SK-N-MC (cell line): Measurements from ENCODE around the gene FKBP10.

Experiments used
- DNase-seq: peaks from one replicate; pipeline ENCODE4 v3.0.0-alpha.2; 2011; ENCODE audit warnings: low read depth, low spot score
- H3K27ac ChIP-seq: fragments of 200-600 bp; sonication (generic); 2 replicates; pipeline ENCODE4 v1.5.1; 2016; ENCODE audit warnings: mixed run types
- H3K36me3 ChIP-seq: fragments of 200-600 bp; sonication (generic); 2 replicates; pipeline ENCODE4 v1.6.1; 2017; ENCODE audit warnings: antibody characterized with exemption, low read length, mixed read lengths; ENCODE audit not compliant: insufficient read depth
- H3K4me3 ChIP-seq: fragments of 200-600 bp; sonication (generic); 2 replicates; pipeline ENCODE4 v1.5.1; 2016
- H3K9ac ChIP-seq: fragments of 200-600 bp; sonication (generic); 2 replicates; pipeline ENCODE4 v1.8.0; 2017; ENCODE audit warnings: mixed run types, mixed read lengths; ENCODE audit not compliant: insufficient read length
- H3K9me3 ChIP-seq: fragments of 200-600 bp; sonication (generic); 2 replicates; pipeline ENCODE4 v1.6.1; 2017; ENCODE audit warnings: low read depth, mild to moderate bottlenecking, antibody characterized with exemption, low read length, moderate library complexity, mixed read lengths
- EZH2 ChIP-seq: fragments of 200-600 bp; sonication (generic); IDR thresholded peaks from one replicate; pipeline ENCODE4 v1.6.1; 2017; ENCODE audit warnings: antibody characterized with exemption
- FOXP2 ChIP-seq: optimal IDR thresholded peaks from 2 replicates; pipeline ENCODE3; 2011; ENCODE audit warnings: mild to moderate bottlenecking, moderate library complexity; ENCODE audit not compliant: insufficient read depth; ENCODE audit errors: extremely low read length, control extremely low read depth
- POLR2AphosphoS5 ChIP-seq: IDR thresholded peaks from 2 replicates; pipeline ENCODE4 v1.6.1; 2012; ENCODE audit warnings: mild to moderate bottlenecking, low read depth, low read length, borderline replicate concordance

FKBP10 gene

DNA sequence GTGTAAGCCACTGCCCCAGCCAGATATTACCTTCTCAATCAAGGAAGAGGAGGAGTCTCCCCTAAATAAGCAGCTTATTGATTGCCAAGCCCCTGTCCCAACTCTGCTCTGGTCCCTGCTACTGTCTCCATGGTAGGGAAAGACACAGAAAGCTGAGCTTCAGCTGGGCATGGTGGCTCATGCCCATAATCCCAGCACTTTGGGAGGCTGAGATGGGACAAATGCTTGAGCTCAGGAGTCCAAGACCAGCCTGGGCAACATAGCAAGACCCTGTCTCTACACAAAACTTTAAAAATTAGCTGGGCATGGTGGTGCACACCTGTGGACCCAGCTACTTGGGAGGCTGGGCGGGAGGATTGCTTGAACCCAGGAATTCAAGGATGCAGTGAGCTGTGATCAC lies 32.9 kb upstream of the FKBP10 start:
- no peak overlapping the region for H3K27ac ChIP-seq
- TF ChIP-seq EZH2 = no peak
- no peak for TF ChIP-seq FOXP2
- TF ChIP-seq POLR2AphosphoS5 = no peak
- H3K36me3 ChIP-seq = no peaks in the 10 kb centered on the region
- no peak overlapping the region for H3K9ac ChIP-seq
- no peak overlapping the region for H3K4me3 ChIP-seq
- no peaks in the 10 kb centered on the region for H3K9me3 ChIP-seq
- DNase-seq = no peak

DNA sequence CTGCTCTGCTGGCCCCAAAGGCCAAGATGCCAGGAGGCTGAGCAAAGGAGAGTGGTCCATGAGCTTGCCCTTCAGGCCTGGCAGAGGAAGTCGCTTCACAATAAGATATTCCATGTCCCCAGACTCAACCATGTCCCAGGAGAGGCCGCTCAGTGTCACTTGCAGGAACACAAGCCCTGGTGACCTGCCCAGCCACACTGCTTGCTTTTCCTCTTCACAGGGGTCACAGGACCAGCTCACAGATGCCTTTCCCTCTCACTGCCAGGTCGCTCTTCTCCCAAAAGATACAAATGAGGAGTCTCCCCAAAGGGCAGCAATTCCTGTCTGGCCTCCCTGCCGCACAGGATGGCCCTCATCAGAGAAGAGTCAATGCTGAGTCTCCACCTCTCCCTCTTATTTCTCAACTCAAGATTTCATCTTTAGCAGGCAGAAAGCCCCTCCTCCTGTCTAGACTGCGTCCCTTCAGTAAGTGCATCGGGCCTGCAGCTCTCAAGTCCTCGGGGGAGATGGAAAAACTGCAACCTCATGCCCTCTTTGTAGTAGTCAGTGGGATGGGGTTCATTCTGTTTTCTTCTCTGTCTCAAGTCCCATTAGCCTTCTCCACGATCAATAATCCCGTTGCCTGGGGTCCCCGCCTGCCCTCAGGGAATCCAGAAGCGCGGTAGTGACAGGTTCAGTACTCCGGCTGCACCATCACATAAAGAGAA lies 31.2 kb upstream of the FKBP10 start:
- TF ChIP-seq POLR2AphosphoS5 (no peak), EZH2 (no peak), FOXP2 (no peak)
- no peak for DNase-seq
- no peak overlapping the region for H3K9ac ChIP-seq
- H3K4me3 ChIP-seq = no peak overlapping the region
- H3K9me3 ChIP-seq = no peaks in the 10 kb centered on the region
- no peak overlapping the region for H3K27ac ChIP-seq
- no peaks in the 10 kb centered on the region for H3K36me3 ChIP-seq

DNA sequence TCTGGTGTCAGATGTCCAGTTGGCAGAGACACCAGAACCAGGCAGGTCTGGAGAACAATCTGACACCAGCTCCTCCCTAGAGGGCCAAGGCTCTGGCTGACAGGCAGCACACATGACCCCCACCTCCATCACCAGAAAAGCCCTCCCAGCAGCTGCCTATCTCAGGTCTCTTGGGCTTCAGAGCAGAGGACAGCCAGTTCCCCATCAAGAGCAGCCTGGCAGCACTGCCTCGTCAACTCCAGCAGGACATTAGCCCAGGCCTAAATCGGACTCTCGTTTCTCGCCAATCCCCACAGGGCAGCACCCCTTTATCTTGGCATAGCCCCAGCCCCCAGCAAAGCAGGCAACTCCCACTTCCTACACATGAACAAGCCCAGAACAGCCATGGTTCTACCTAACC lies 30.7 kb upstream of the FKBP10 start:
- H3K9me3 ChIP-seq = no peaks in the 10 kb centered on the region
- H3K27ac ChIP-seq = no peak overlapping the region
- no peak for DNase-seq
- no peak overlapping the region for H3K9ac ChIP-seq
- no peaks in the 10 kb centered on the region for H3K36me3 ChIP-seq
- no peak overlapping the region for H3K4me3 ChIP-seq
- TF ChIP-seq FOXP2 (no peak), POLR2AphosphoS5 (no peak), EZH2 (no peak)

DNA sequence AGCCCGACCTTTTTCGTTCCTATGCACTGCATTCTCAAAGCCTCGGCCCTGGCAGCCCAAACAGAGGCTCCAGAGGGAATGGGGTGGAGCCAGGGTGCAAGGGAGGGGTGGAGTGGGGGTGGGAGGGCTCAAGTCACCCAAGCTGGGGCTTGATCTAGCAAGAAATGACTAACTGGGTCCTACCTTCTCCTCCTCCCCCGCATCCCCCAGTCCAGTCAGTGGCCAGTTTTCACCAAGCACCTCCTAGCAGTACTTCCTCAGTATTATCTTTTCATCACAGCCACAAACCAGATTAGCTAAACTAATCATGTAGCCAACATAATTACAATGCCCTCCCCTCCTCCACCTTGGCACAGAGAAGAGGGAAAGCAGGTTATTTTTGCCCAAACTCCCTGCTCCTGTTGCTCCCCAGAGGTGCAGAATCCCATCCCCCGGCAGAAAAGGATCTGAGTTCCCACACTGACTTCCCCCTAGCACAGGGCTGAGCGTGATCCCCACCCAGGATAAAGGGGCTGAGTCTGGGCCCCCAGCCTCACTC lies 28.5 kb upstream of the FKBP10 start:
- Histone ChIP-seq H3K9ac (peak overlapping the region; percentile 69), H3K9me3 (no peaks in the 10 kb centered on the region), H3K4me3 (peak overlapping the region; percentile 90), H3K36me3 (no peaks in the 10 kb centered on the region), H3K27ac (peak overlapping the region; percentile 88)
- no peak for DNase-seq
- no peak for TF ChIP-seq POLR2AphosphoS5
- no peak for TF ChIP-seq EZH2
- TF ChIP-seq FOXP2 = no peak

DNA sequence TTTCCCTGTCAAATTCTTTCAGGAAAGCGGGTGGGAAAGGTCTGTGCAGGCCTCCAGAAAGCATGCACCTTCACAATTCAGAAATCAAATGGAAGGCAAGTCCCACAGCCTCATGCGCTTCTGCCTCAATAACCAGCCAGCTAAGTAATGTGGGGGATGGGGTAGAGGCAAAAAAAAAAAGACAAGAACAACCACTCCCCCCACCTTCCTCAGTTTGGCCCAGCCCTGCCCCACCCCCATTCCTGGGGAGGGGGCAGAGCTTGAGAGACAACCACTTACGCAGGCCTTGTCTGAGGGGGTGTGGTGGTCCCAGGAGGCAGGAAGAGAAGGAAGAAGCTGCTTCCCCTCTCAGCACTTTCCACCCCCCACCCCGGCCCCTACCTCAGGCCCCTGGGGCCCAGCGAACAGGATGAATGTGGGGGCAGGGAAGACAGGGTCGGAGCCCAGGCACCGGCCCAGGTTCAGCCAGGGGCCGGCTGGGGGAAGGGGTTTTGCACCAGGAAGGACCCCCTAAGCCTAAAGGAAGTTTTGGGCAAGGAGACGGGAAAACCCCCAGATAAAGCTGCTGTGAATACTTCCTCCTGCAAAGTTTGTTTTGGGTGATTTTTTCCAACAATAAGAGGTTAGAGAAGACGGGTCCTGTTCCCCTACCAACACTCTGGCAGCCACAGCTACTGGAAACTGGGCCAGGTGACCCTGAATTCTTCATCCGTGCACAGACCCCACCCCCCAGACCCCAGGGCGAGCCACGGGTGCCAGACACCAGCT lies 27.5 kb upstream of the FKBP10 start:
- TF ChIP-seq POLR2AphosphoS5 (no peak), EZH2 (no peak), FOXP2 (no peak)
- Histone ChIP-seq H3K9me3 (no peaks in the 10 kb centered on the region), H3K27ac (peak overlapping the region; percentile 88), H3K36me3 (no peaks in the 10 kb centered on the region), H3K4me3 (peak overlapping the region; percentile 90), H3K9ac (peak overlapping the region; percentile 69)
- no peak for DNase-seq

DNA sequence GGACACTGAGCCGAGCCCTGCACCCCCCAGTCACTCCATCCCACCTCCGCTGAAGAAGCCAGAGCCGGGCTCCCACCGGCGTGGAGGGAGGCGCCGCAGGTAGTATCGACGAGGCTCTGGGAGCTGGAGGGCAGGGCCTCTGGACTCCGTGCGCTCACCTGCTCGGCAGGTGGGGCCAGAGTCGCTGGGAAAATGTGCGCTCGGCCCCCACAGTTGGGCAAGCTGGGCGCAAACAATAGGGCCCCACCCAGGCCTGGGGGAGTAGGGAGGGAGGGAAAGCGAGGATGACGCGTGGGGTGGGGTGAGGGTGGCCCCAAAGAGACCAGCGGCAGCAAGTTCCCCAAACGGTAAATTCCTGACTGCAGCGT lies 27.0 kb upstream of the FKBP10 start:
- Histone ChIP-seq H3K4me3 (peak overlapping the region; percentile 90), H3K36me3 (no peaks in the 10 kb centered on the region), H3K9me3 (no peaks in the 10 kb centered on the region), H3K27ac (peak overlapping the region; percentile 88; the same call in 1 of the 2 replicates), H3K9ac (peak overlapping the region; percentile 59)
- no peak for DNase-seq
- no peak for TF ChIP-seq POLR2AphosphoS5
- no peak for TF ChIP-seq EZH2
- TF ChIP-seq FOXP2 = no peak

DNA sequence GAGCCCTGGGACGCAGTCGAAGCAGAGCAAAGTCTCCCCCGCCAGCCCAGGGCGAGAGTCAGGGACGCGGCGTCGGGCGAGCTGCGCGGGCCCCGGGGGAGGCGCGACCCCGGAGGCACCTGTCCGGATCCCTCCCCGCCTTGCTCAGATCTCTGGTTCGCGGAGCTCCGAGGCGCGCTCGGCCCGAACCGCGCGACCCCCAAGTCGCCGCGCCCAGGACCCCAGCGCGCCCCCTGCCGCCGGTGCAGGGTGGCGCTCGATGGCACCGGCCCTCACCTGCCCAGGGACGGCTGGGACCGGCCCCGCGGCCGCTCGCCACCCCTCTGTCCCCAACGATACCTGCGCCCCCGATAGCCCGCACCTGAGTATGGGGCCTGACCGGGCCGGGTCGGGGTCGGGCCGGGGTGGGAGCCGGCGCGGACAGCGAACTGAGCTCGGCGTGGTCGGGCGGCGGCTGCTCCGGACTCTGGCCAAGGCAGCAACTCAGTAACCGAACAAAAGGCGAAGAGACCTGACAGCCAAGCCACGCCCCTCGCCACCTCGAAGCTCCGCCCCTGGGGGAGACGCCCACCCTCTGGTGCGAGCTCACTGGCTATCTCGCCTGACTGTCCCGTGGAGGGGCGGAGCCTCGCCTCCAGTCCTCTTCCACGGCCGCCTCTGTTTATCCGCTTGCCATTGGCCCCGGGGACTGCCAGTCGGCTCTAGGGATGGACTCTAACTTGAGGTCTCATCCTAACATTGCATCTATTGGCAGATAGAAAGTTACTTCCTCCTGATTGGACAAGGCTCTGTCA lies 26.4 kb upstream of the FKBP10 start, which contains the start of gene JUP:
Gene JUP (minus strand): TSS at position 485 of the 794 bp plus-strand sequence. CDS start 14,857 bp downstream, outside the sequence.
- Histone ChIP-seq H3K4me3 (peak within 1 kb of the TSS; percentile 90), H3K36me3 (no peaks in the 10 kb centered on the region), H3K27ac (peak within 1 kb of the TSS; percentile 88), H3K9me3 (no peaks in the 10 kb centered on the region), H3K9ac (peak within 1 kb of the TSS; percentile 59)
- TF ChIP-seq EZH2 (no peak), POLR2AphosphoS5 (peak; percentile 78), FOXP2 (no peak)
- DNase-seq = peak; percentile 91

DNA sequence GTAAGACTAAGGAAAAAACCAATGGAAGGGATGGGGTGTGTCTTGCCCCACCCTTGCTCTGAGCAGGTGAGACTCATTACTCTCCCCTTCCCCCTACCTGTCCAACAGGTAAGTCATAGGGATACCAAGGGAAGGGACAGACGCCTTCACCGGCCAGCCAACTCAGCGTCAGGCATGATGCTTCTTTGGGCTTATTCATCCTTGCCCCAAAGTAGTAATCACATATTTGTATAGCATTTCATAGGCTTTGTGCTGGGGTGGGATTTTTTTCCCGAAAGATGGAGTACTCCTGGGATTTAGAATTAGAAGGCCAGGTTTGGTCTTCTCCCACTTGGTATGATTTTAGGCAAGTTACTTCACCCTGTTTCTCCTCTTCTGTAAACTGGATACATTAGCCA lies 25.8 kb upstream of the FKBP10 start:
- Histone ChIP-seq H3K4me3 (no peak overlapping the region), H3K27ac (no peak overlapping the region), H3K36me3 (no peaks in the 10 kb centered on the region), H3K9ac (no peak overlapping the region), H3K9me3 (no peaks in the 10 kb centered on the region)
- DNase-seq = no peak
- TF ChIP-seq EZH2 (no peak), POLR2AphosphoS5 (no peak), FOXP2 (no peak)
